HG03442 (cell line): Measurements from ENCODE around the gene PERCC1.

Experiments used
- ATAC-seq: cut with Tn5 transposase; IDR thresholded peaks from one replicate; pipeline ENCODE4 v1.9.1; 2021; ENCODE audit warnings: mild to moderate bottlenecking, moderate library complexity; ENCODE audit not compliant: unreplicated experiment

Gene PERCC1

GRCh38 chr16:1408171-1408837, 22.6 kb upstream of the PERCC1 start:
- peak; percentile 79 for ATAC-seq

GRCh38 chr16:1412847-1413246, 18.0 kb upstream of the PERCC1 start:
- no peak for ATAC-seq

GRCh38 chr16:1413684-1414531, 17.0 kb upstream of the PERCC1 start:
- peak; percentile 46 for ATAC-seq

- ATAC-seq = peak; percentile 60
These were observed 16.2 kb upstream of the PERCC1 start, which contains the start of gene UNKL for GRCh38 chr16:1414532-1415260. Gene UNKL, minus strand, starts transcription at chr16:1414704. Its CDS starts 13 bp downstream, at chr16:1414691.

- no peak for ATAC-seq
These were observed 14.3 kb upstream of the PERCC1 start for GRCh38 chr16:1416521-1416941.

GRCh38 chr16:1420111-1420539, 10.8 kb upstream of the PERCC1 start:
- ATAC-seq = peak; percentile 11

- ATAC-seq = no peak
These were observed 8.8 kb upstream of the PERCC1 start for GRCh38 chr16:1422076-1422475.

GRCh38 chr16:1424028-1424427, 6.8 kb upstream of the PERCC1 start:
- ATAC-seq = no peak

GRCh38 chr16:1425616-1426370, 5.1 kb upstream of the PERCC1 start:
- no peak for ATAC-seq

- no peak for ATAC-seq
These were observed 4.0 kb upstream of the PERCC1 start for GRCh38 chr16:1426734-1427471.

GRCh38 chr16:1427473-1428461, 3.1 kb upstream of the PERCC1 start:
- ATAC-seq = no peak

DNA sequence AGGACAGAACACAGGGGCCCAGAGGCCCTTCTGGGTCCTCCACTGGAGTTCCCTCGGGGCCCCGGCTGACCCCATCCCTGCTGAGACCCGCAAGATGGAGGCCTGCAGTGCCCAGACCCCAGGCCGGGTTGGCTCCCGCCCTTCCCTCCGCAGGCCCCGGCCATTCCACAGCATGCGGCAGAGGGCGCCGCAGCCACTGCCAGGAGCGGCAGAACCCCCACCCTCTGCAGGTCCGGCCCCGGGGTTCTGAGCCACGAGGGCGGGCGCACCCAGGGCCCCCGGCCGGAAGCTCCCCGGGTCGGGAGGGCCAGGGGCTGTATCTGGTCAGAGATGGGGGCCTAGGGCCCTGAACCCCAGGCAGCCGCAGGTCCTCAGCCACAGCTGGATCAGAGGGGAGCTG, 2.4 kb upstream of the PERCC1 start:
- ATAC-seq = no peak

DNA sequence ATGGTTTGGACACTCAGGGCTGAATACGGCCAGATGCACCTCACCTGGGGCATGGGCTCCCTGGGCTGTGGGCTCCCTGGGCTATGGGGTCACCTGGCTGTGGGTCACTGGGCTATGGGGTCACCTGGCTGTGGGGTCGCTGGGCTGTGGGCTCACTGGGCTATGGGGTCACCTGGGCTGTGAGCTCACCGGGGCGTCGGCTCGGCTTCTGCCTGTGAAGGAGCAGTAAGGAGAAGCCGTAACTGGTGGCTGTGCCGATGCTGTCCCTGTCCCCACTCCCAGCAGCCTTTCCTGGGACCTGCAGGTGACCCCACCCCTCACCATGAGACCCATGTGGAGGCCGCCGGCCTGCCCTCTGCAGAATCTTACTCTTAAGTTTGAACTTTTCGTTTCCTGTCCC, 1.9 kb upstream of the PERCC1 start:
- ATAC-seq = no peak

- ATAC-seq = no peak
These were observed 1.2 kb upstream of the PERCC1 start for GRCh38 chr16:1429631-1430030.

- ATAC-seq = no peak
These were observed 592 bp upstream of the PERCC1 start for GRCh38 chr16:1430214-1430758.

GRCh38 chr16:1431497-1432270, 806 bp downstream of the PERCC1 start:
- no peak for ATAC-seq

DNA sequence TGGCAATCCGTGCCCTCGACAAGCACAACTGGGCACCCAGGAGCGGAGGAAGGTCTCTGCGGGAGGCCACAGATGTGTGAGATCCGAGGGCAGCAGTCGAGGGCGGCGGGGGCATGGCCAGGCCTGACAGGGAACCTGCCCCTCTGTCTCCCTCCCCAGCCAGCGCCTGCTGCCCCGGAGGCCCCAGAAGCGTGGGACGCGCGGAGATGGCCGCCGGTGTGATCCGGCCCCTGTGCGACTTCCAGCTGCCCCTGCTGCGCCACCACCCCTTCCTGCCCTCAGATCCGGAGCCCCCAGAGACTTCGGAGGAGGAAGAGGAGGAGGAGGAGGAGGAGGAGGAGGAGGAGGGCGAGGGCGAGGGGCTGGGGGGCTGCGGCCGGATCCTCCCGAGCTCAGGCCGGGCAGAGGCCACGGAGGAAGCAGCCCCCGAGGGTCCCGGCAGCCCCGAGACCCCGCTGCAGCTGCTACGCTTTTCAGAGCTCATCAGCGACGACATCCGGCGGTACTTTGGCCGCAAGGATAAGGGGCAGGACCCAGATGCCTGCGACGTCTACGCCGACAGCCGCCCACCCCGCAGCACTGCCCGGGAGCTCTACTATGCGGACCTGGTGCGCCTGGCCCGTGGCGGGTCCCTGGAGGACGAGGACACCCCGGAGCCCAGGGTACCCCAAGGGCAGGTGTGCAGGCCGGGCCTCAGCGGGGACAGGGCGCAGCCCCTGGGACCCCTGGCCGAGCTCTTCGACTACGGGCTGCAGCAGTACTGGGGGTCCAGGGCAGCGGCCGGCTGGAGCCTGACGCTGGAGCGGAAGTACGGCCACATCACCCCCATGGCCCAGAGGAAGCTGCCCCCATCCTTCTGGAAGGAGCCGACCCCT, 1.7 kb downstream of the PERCC1 start:
- ATAC-seq = no peak
